Neuronal stem cell (in vitro differentiated cells): Measurements from ENCODE around the gene TBX5.
A peak's percentile ranks its signal among the peaks of the same experiment; 100 is the strongest.

Experiments used
- DNase-seq: peaks from one replicate; pipeline ENCODE4 v3.0.0-alpha.2; 2013; ENCODE audit warnings: low spot score
- H2AFZ ChIP-seq: one replicate; pipeline ENCODE4 v1.6.1; 2013; ENCODE audit warnings: mild to moderate bottlenecking, low read length, inconsistent platforms
- H2AK5ac ChIP-seq: 2 replicates; pipeline ENCODE4 v1.6.1; 2013; ENCODE audit warnings: low read depth, mild to moderate bottlenecking, inconsistent platforms, low read length, moderate library complexity, mixed read lengths
- H2BK120ac ChIP-seq: 2 replicates; pipeline ENCODE4 v1.6.1; 2013; ENCODE audit warnings: low read depth, mild to moderate bottlenecking, inconsistent platforms, low read length, moderate library complexity, mixed read lengths
- H2BK12ac ChIP-seq: one replicate; pipeline ENCODE4 v1.6.1; 2013; ENCODE audit warnings: low read length, inconsistent platforms
- H2BK15ac ChIP-seq: 2 replicates; pipeline ENCODE4 v1.6.1; 2013; ENCODE audit warnings: mild to moderate bottlenecking, low read length, inconsistent platforms, mixed read lengths
- H2BK5ac ChIP-seq: one replicate; pipeline ENCODE4 v1.6.1; 2013; ENCODE audit warnings: inconsistent platforms, mild to moderate bottlenecking, low read length, moderate library complexity
- H3K14ac ChIP-seq: one replicate; pipeline ENCODE4 v1.6.1; 2013; ENCODE audit warnings: low read length, inconsistent platforms
- H3K18ac ChIP-seq: 2 replicates; pipeline ENCODE4 v1.6.1; 2013; ENCODE audit warnings: low read length, inconsistent platforms
- H3K23ac ChIP-seq: 2 replicates; pipeline ENCODE4 v1.6.1; 2013; ENCODE audit warnings: low read depth, mild to moderate bottlenecking, mixed read lengths, low read length, inconsistent platforms; ENCODE audit not compliant: poor library complexity
- H3K27ac ChIP-seq: replicated peaks from 3 replicates; pipeline ENCODE4 v1.5.1; 2013; ENCODE audit warnings: low read length, inconsistent platforms
- H3K27me3 ChIP-seq, 3 experiments: 2 replicates each; pipeline ENCODE4 v1.6.1; 2013; ENCODE audit warnings: low read length in 3 of 3, mild to moderate bottlenecking in 2 of 3, inconsistent platforms in 1 of 3, low read depth in 1 of 3, mixed read lengths in 1 of 3, moderate library complexity in 1 of 3; ENCODE audit not compliant: control insufficient read depth in 3 of 3, insufficient read depth in 3 of 3
- H3K36me3 ChIP-seq, 2 donors: replicated peaks in 1 of 2; 2 replicates each; pipeline ENCODE4 v1.6.1; 2013; ENCODE audit warnings: low read length in 2 of 2; ENCODE audit not compliant: control insufficient read depth in 2 of 2, insufficient read depth in 2 of 2
- H3K4ac ChIP-seq: 2 replicates; pipeline ENCODE4 v1.6.1; 2013; ENCODE audit warnings: inconsistent platforms, mild to moderate bottlenecking, low read length, moderate library complexity
- H3K4me1 ChIP-seq, 2 donors: 1 replicate in 1 of 2; 2 replicates in 1 of 2; pipeline ENCODE4 v1.6.1; 2013; ENCODE audit warnings: low read length in 2 of 2, low read depth in 1 of 2; ENCODE audit not compliant: control insufficient read depth in 2 of 2, insufficient read depth in 1 of 2
- H3K4me2 ChIP-seq: one replicate; pipeline ENCODE4 v1.6.1; 2013; ENCODE audit warnings: mild to moderate bottlenecking, low read length, inconsistent platforms; ENCODE audit not compliant: insufficient read depth, poor library complexity, severe bottlenecking
- H3K4me3 ChIP-seq, 2 donors: 2 replicates each; pipeline ENCODE4 v1.5.1; 2013; ENCODE audit warnings: low read length in 2 of 2, mild to moderate bottlenecking in 2 of 2, inconsistent platforms in 1 of 2, moderate library complexity in 1 of 2
- H3K79me1 ChIP-seq: one replicate; pipeline ENCODE4 v1.6.1; 2013; ENCODE audit warnings: low read depth, mild to moderate bottlenecking, inconsistent platforms, low read length, moderate library complexity
- H3K9ac ChIP-seq: one replicate; pipeline ENCODE4 v1.6.1; 2013; ENCODE audit warnings: mild to moderate bottlenecking, low read depth, low read length, inconsistent platforms; ENCODE audit not compliant: poor library complexity
- H3K9me3 ChIP-seq, 2 donors: replicated peaks in 1 of 2; 2 replicates each; pipeline versions ENCODE3 to v1.6.1; 2013; ENCODE audit warnings: low read length in 2 of 2, mild to moderate bottlenecking in 2 of 2, inconsistent platforms in 1 of 2, low read depth in 1 of 2, mixed read lengths in 1 of 2, moderate library complexity in 1 of 2; ENCODE audit not compliant: control insufficient read depth in 2 of 2, insufficient read depth in 1 of 2
- H4K8ac ChIP-seq: one replicate; pipeline ENCODE4 v1.6.1; 2013; ENCODE audit warnings: low read depth, mild to moderate bottlenecking, inconsistent platforms, low read length, moderate library complexity
- H4K91ac ChIP-seq: one replicate; pipeline ENCODE4 v1.6.1; 2013; ENCODE audit warnings: low read length, low read depth, mild to moderate bottlenecking, inconsistent platforms; ENCODE audit not compliant: poor library complexity
- WGBS, 2 donors: extraction: QIAGEN DNeasy Blood & Tissue Kit; methylation state at CpG; one replicate each; pipeline ENCODE4 v1.1.7; 2013; ENCODE audit warnings: missing lambda C conversion rate in 2 of 2, mixed read lengths in 1 of 2; ENCODE audit not compliant: insufficient read length in 2 of 2, insufficient replicate concordance in 1 of 2; ENCODE audit errors: extremely low coverage in 2 of 2; 5-methylcytosine and 5-hydroxymethylcytosine counted together

The TBX5 gene

GRCh38 chr12:114396153-114396868 is 9.6 kb downstream of the TBX5 start:
- H4K91ac ChIP-seq: no peak overlapping the region
- no peaks in the 10 kb centered on the region for H3K36me3 ChIP-seq
- no peak overlapping the region for H2AK5ac ChIP-seq
- H3K4me3 ChIP-seq: no peak overlapping the region
- H3K4ac ChIP-seq: no peak overlapping the region
- H4K8ac ChIP-seq: no peak overlapping the region
- H3K14ac ChIP-seq: no peak overlapping the region
- peak; percentile 24 for DNase-seq
- H3K23ac ChIP-seq: peak overlapping the region; percentile 45
- no peak overlapping the region for H3K27ac ChIP-seq
- WGBS, 2 donors: no CpG with 5 or more reads among the region's 50 CpGs
- no peak overlapping the region for H2BK5ac ChIP-seq
- peaks cover 48 to 99% (median 92%) of the 10 kb centered on the region in 3 experiments for H3K27me3 ChIP-seq
- no peak overlapping the region for H3K4me2 ChIP-seq
- H3K79me1 ChIP-seq: no peaks in the 10 kb centered on the region
- H2BK120ac ChIP-seq: no peak overlapping the region
- no peak overlapping the region for H3K9ac ChIP-seq
- H2AFZ ChIP-seq: peak overlapping the region; percentile 49
- H2BK12ac ChIP-seq: no peak overlapping the region
- H3K4me1 ChIP-seq: peaks cover 0 to 4% of the 10 kb centered on the region in 2 donors
- peak overlapping the region; percentile 58 for H3K18ac ChIP-seq
- H3K9me3 ChIP-seq: peaks cover 2% of the 10 kb centered on the region in 2 donors
- no peak overlapping the region for H2BK15ac ChIP-seq

- peaks cover 43 to 99% (median 87%) of the 10 kb centered on the region in 3 experiments for H3K27me3 ChIP-seq
- H3K4me3 ChIP-seq: no peak overlapping the region
Measured at GRCh38 chr12:114395755-114396152, 10.2 kb downstream of the TBX5 start.

GRCh38 chr12:114395233-114395632 is 10.7 kb downstream of the TBX5 start:
- Histone ChIP-seq H2BK5ac (no peak overlapping the region), H3K4me3 (no peak overlapping the region), H3K36me3 (no peaks in the 10 kb centered on the region), H2AK5ac (no peak overlapping the region), H4K91ac (no peak overlapping the region), H2BK12ac (no peak overlapping the region), H3K23ac (no peak overlapping the region), H3K9ac (no peak overlapping the region), H3K4ac (no peak overlapping the region), H3K27me3 (peaks cover 40 to 95% (median 81%) of the 10 kb centered on the region in 3 experiments), H3K4me2 (no peak overlapping the region), H2AFZ (no peak overlapping the region), H2BK120ac (no peak overlapping the region), H2BK15ac (no peak overlapping the region), H3K14ac (no peak overlapping the region), H3K27ac (no peak overlapping the region), H3K9me3 (peaks cover 2% of the 10 kb centered on the region in 2 donors), H3K4me1 (peaks cover 0 to 4% of the 10 kb centered on the region in 2 donors), H4K8ac (no peak overlapping the region), H3K18ac (no peak overlapping the region), H3K79me1 (no peaks in the 10 kb centered on the region)
- WGBS, 2 donors: no CpG with 5 or more reads among the region's 6 CpGs
- peak; percentile 21 for DNase-seq

More at GRCh38 chr12:114395755-114396152, 10.2 kb downstream of the TBX5 start:
- no peak overlapping the region for H3K27ac ChIP-seq
- no peak overlapping the region for H4K8ac ChIP-seq
- H4K91ac ChIP-seq: no peak overlapping the region
- H2BK12ac ChIP-seq: no peak overlapping the region
- H3K36me3 ChIP-seq: no peaks in the 10 kb centered on the region
- peak; percentile 37 for DNase-seq
- no peak overlapping the region for H3K9ac ChIP-seq
- WGBS, 2 donors: no CpG with 5 or more reads among the region's 17 CpGs
- H3K18ac ChIP-seq: no peak overlapping the region
- H2BK15ac ChIP-seq: no peak overlapping the region
- H2BK5ac ChIP-seq: no peak overlapping the region
- H3K4me1 ChIP-seq: peaks cover 0 to 4% of the 10 kb centered on the region in 2 donors
- no peak overlapping the region for H3K14ac ChIP-seq
- no peak overlapping the region for H2AK5ac ChIP-seq
- H2BK120ac ChIP-seq: no peak overlapping the region
- no peaks in the 10 kb centered on the region for H3K79me1 ChIP-seq
- no peak overlapping the region for H3K23ac ChIP-seq
- H2AFZ ChIP-seq: peak overlapping the region; percentile 49
- H3K9me3 ChIP-seq: peaks cover 2% of the 10 kb centered on the region in 2 donors
- no peak overlapping the region for H3K4ac ChIP-seq
- H3K4me2 ChIP-seq: no peak overlapping the region

- H3K9me3 ChIP-seq: peaks cover 2% of the 10 kb centered on the region in 2 donors
- no peak overlapping the region for H2AFZ ChIP-seq
- no peak overlapping the region for H3K14ac ChIP-seq
- H2BK12ac ChIP-seq: no peak overlapping the region
- H3K23ac ChIP-seq: no peak overlapping the region
- no CpG with 5 or more reads among the region's 4 CpGs for WGBS, 2 donors
- no peak overlapping the region for H3K27ac ChIP-seq
- H3K36me3 ChIP-seq: no peaks in the 10 kb centered on the region
- H3K4me2 ChIP-seq: no peak overlapping the region
- peaks cover 34 to 79% (median 65%) of the 10 kb centered on the region in 3 experiments for H3K27me3 ChIP-seq
- no peak overlapping the region for H4K91ac ChIP-seq
- no peak overlapping the region for H2BK5ac ChIP-seq
- no peak for DNase-seq
- H2BK120ac ChIP-seq: no peak overlapping the region
- no peak overlapping the region for H2AK5ac ChIP-seq
- no peak overlapping the region for H2BK15ac ChIP-seq
- H3K4me1 ChIP-seq: peaks cover 0 to 4% of the 10 kb centered on the region in 2 donors
- H3K4me3 ChIP-seq: no peak overlapping the region
- no peak overlapping the region for H3K18ac ChIP-seq
- no peak overlapping the region for H4K8ac ChIP-seq
- H3K4ac ChIP-seq: no peak overlapping the region
- H3K9ac ChIP-seq: no peak overlapping the region
- H3K79me1 ChIP-seq: no peaks in the 10 kb centered on the region
Measured at GRCh38 chr12:114393569-114393968, 12.4 kb downstream of the TBX5 start.
